Kidney (tissue), 14 donors: ENCODE measurements around the gene SWSAP1. TPM values are rescaled to one million over a fixed set of nuclear protein-coding genes. Genes with fewer than 3 reads are reported as not detected.

Source experiments
- DNase-seq, 5 donors: peaks; one replicate each; pipeline ENCODE4 v3.0.0-alpha.2; 2013 to 2020
- FAIRE-seq: peaks from 2 replicates; lab custom pipeline; 2012; peaks lifted over from hg19 to GRCh38; lab: Jason Lieb, UNC
- H3K27ac ChIP-seq, 2 donors: one replicate each; pipeline ENCODE4 v1.7.0; 2013; ENCODE audit warnings: low read depth in 2 of 2, low read length in 2 of 2, inconsistent platforms in 1 of 2
- H3K27me3 ChIP-seq: one replicate; pipeline ENCODE4 v1.7.1; 2013; ENCODE audit warnings: low read length, inconsistent platforms; ENCODE audit not compliant: control insufficient read depth, insufficient read depth
- H3K36me3 ChIP-seq, 3 donors: one replicate each; pipeline versions ENCODE4 v1.7.0 to v1.7.1; 2013; ENCODE audit warnings: low read length in 3 of 3, control low read depth in 1 of 3, inconsistent platforms in 1 of 3; ENCODE audit not compliant: insufficient read depth in 3 of 3, control insufficient read depth in 2 of 3
- H3K4me1 ChIP-seq, 3 donors: one replicate each; pipeline versions ENCODE4 v1.7.0 to v1.7.1; 2013; ENCODE audit warnings: low read length in 3 of 3, inconsistent platforms in 1 of 3, low read depth in 1 of 3; ENCODE audit not compliant: control insufficient read depth in 2 of 3, insufficient read depth in 2 of 3
- H3K4me3 ChIP-seq, 3 donors: one replicate each; pipeline versions ENCODE4 v1.7.0 to v1.8.1; 2013; ENCODE audit warnings: low read length in 3 of 3, control low read depth in 1 of 3, inconsistent platforms in 1 of 3
- H3K9ac ChIP-seq, 3 donors: one replicate each; pipeline versions ENCODE4 v1.7.0 to v1.7.1; 2013; ENCODE audit warnings: low read length in 3 of 3, control low read depth in 1 of 3, inconsistent platforms in 1 of 3
- H3K9me3 ChIP-seq, 3 donors: one replicate each; pipeline versions ENCODE4 v1.7.0 to v1.7.1; 2013; ENCODE audit warnings: low read length in 3 of 3, control low read depth in 1 of 3, inconsistent platforms in 1 of 3; ENCODE audit not compliant: control insufficient read depth in 2 of 3, insufficient read depth in 1 of 3
- CTCF ChIP-seq: IDR thresholded peaks from 3 replicates; pipeline ENCODE4 v1.5.1; 2012; ENCODE audit warnings: mild to moderate bottlenecking, moderate library complexity, borderline replicate concordance; ENCODE audit not compliant: insufficient read depth; ENCODE audit errors: extremely low read depth
- intact Hi-C: fragments of 100-400 bp; cut with DNase I; formaldehyde crosslinking; loops from one replicate; pipeline ENCODE4 v1.11.1; 2022
- polyA plus RNA-seq: library from polyadenylated mRNA; stranded (reverse); fragments of 350-450 nt; fragmentation: Illumina TruSeq; extraction: RNeasy Lipid Tissue Mini Kit (QIAGEN cat#74804); gene quantifications from one replicate; pipeline ENCODE4 v1.2.3, GENCODE V29; 2014; ENCODE audit warnings: low read depth, low replicate concordance; ENCODE audit not compliant: insufficient read depth
- total RNA-seq: library from RNA; stranded (reverse); fragmentation: NEBNext Ultra II Directional; extraction: Animal tissue kit (Norgen Biotek cat#: 25700); gene quantifications from one replicate; pipeline ENCODE4 v1.2.1, GENCODE V29; 2021
- donor health status: control.
- donor health status: control.
- donor health status: control.
- donor health status: control.
- donor health status: control.
- donor health status: DM: yes; HTN: yes; CAD: no.
- donor health status: Normal renal cell carcinoma (clear cell type).

Gene SWSAP1
- total and polyA plus RNA-seq, 2 donors from 2014 or later: 4.1 to 6.2 TPM

DNA sequence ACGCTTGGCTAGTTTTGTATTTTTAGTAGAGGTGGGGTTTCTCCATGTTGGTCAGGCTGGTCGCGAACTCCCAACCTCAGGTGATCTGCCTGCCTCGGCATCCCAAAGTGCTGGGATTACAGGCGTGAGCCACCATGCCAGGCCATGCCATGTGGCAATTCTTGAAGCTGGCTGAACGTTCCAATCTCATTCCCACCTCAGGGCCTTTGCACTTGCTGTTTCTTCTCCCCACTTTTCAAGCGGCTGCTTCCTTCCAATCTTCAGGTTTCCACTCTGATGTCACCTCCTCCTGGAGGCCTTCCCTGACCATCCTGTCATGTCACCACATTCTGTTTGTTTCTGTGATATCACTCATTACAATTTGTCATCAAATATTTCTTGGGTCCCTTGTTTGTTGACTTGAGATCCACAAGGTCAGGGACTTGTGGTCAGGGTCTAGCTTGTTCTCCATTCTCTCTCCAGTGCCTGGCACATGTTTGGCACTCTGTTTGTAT, 5.4 kb downstream of the SWSAP1 start:
- intact Hi-C loops: no loop called here
- Histone ChIP-seq H3K27me3 (peaks cover 7% of the 10 kb centered on the region), H3K4me1 (peaks cover 0 to 43% (median 0%) of the 10 kb centered on the region in 3 donors), H3K9me3 (no peaks in the 10 kb centered on the region), H3K4me3 (peak overlapping the region in 1 of 3 donors; percentile 77), H3K36me3 (no peaks in the 10 kb centered on the region), H3K9ac (no peak overlapping the region), H3K27ac (no peak overlapping the region)
- no peak for TF ChIP-seq CTCF
- no peak for DNase-seq
- FAIRE-seq: no peak

- FAIRE-seq: peak; percentile 64
- Histone ChIP-seq H3K9me3 (no peaks in the 10 kb centered on the region), H3K9ac (peak overlapping the region; percentile 25 to 75 (median 68)), H3K27me3 (peaks cover 7% of the 10 kb centered on the region), H3K36me3 (no peaks in the 10 kb centered on the region), H3K4me3 (peak overlapping the region; percentile 69 to 77 (median 76)), H3K27ac (peak overlapping the region; percentile 81 to 90), H3K4me1 (peaks cover 0 to 36% (median 0%) of the 10 kb centered on the region in 3 donors)
- peak; percentile 97 to 99 (median 99) for DNase-seq
- TF ChIP-seq CTCF: peak; percentile 73
- intact Hi-C loops: no loop called here
These were observed 6.4 kb downstream of the SWSAP1 start for GRCh38 chr19:11380653-11381537.

DNA sequence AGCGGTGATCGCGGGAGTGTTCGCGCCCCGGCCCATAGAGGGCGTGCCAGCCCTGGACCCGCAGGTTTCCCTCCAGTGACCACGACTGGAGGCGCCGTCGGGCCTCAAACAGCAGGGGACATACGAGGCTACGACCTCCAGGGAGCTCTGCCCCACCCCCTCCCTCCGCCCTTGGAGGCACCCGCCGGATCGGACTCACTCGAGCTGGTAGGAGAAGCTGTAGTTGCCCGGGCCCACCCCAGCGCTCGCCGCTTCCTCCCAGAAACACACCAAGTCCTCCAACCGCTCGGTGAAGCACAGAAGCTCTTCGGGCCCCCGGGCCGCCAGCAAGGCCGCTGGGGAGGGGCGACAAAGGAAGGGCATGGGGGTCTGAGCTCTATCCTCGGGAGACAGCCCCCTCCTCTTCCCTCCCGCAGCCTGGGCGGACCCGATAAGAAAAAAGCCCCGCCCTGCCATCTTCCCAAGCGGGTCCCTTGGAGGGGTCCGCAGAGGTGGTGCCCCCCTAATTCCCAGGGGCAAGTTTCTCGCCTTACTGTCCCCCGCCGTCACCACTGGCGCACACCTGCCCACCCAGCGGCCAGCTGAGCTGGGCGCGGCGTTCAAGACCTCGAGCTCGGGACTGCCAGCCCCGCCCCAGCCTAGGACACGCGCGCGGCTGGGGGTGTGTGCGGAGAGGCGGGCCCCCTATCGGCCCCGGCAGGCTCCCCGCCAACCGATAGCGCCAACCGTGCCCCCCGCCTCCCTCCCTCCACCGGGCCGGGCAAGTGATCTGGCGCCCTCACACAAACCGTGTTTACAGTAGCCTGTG, 8.6 kb downstream of the SWSAP1 start:
- Histone ChIP-seq H3K9me3 (no peaks in the 10 kb centered on the region), H3K4me1 (peaks cover 0 to 26% (median 0%) of the 10 kb centered on the region in 3 donors), H3K4me3 (peak overlapping the region in 1 of 3 donors; percentile 46), H3K9ac (peak overlapping the region in 1 of 3 donors; percentile 34), H3K36me3 (no peaks in the 10 kb centered on the region), H3K27me3 (peaks cover 7% of the 10 kb centered on the region), H3K27ac (peak overlapping the region; percentile 51 to 59)
- peak; percentile 38 for TF ChIP-seq CTCF
- FAIRE-seq: no peak
- intact Hi-C loops: no loop called here
- peak; percentile 44 to 89 (median 68) for DNase-seq
